ENCODE results near the gene PRPSAP1. TPM values are rescaled to one million over a fixed set of nuclear protein-coding genes. Genes with fewer than 3 reads are reported as not detected.
A peak's percentile ranks its signal among the peaks of the same experiment; 100 is the strongest.
"Not testable (repeated sequence)": the region's sequence is repeated elsewhere in the genome, so short reads cannot be mapped to it uniquely, and the experiment has no call there.

Gene PRPSAP1
- total RNA-seq, 1 experiment from 2014 or later, result 38.4 TPM

GRCh38 chr17:76268015-76268749 lies 85.5 kb downstream of the PRPSAP1 start:
- Histone ChIP-seq H3K27me3 (ENCODE audit: insufficient read depth, low read length) (no peaks in the 10 kb centered on the region), H3K4me1 (ENCODE audit: insufficient read depth, low read length) (peaks cover 5% of the 10 kb centered on the region), H3K23me2 (ENCODE audit: insufficient read length, low read depth, low read length, poor library complexity, severe bottlenecking) (peaks cover 4% of the 10 kb centered on the region), H4K91ac (ENCODE audit: insufficient read length, low read depth, low read length) (no peak overlapping the region), H4K5ac (ENCODE audit: insufficient read length, low read depth, low read length) (no peak overlapping the region), H3K27ac (ENCODE audit: insufficient read length, low read depth, low read length) (no peak overlapping the region), H4K8ac (replicated peaks; ENCODE audit: insufficient read length, low read depth, low read length) (no peak overlapping the region), H2BK120ac (ENCODE audit: low read depth, low read length, poor library complexity, severe bottlenecking) (no peak overlapping the region), H3K14ac (ENCODE audit: insufficient read depth, low read length) (no peak overlapping the region), H3K56ac (ENCODE audit: insufficient read length, low read depth, low read length) (no peak overlapping the region), H2BK5ac (ENCODE audit: insufficient read length, low read length) (no peak overlapping the region), H2AFZ (ENCODE audit: low read length) (no peak overlapping the region), H3K79me2 (ENCODE audit: insufficient read depth, low read length) (peaks cover 2% of the 10 kb centered on the region; the same call in 1 of the 2 replicates), H2AK5ac (ENCODE audit: insufficient read length, low read length) (no peak overlapping the region), H2BK12ac (ENCODE audit: insufficient read length, low read depth, low read length) (no peak overlapping the region), H3K4me2 (ENCODE audit: insufficient read depth, insufficient read length, low read length) (no peak overlapping the region), H3K9me3 (ENCODE audit: control insufficient read depth, low read depth, low read length) (no peaks in the 10 kb centered on the region), H3K23ac (ENCODE audit: insufficient read length, low read depth, low read length) (no peak overlapping the region), H2BK20ac (ENCODE audit: low read depth, low read length, poor library complexity, severe bottlenecking) (no peak overlapping the region), H2BK15ac (ENCODE audit: low read depth, low read length) (no peak overlapping the region), H3K79me1 (ENCODE audit: insufficient read depth, low read depth, low read length, poor library complexity, severe bottlenecking) (peaks cover 7% of the 10 kb centered on the region), H4K20me1 (ENCODE audit: control insufficient read depth, insufficient read depth, insufficient read length) (no peaks in the 10 kb centered on the region), H3K9ac (ENCODE audit: extremely low read depth, insufficient read length, low read length) (no peak overlapping the region), H3T11ph (ENCODE audit: low read length) (no peak overlapping the region), H3K4ac (ENCODE audit: low read depth, low read length) (no peak overlapping the region), H3K18ac (ENCODE audit: insufficient read length, low read depth, low read length) (no peak overlapping the region)
- no CpG with 5 or more reads among the region's 9 CpGs for WGBS (ENCODE audit: extremely low coverage, insufficient read length, low lambda C conversion rate)
- Mint-ChIP-seq H3K4me1 (peaks cover 35 to 54% of the 10 kb centered on the region in 2 experiments), H3K27ac (peak overlapping the region; percentile 44 to 88 (median 73); a peak in 4 of 7 replicates), H3K4me3 (peak overlapping the region; percentile 21 to 49; a peak in 3 of 5 replicates), H3K27me3 (ENCODE audit: low read depth) (no peaks in the 10 kb centered on the region), H3K9me3 (no peaks in the 10 kb centered on the region), H3K36me3 (ENCODE audit: insufficient read depth in 1 of 3, low read depth in 3 of 3) (peaks cover 2 to 15% (median 10%) of the 10 kb centered on the region in 3 experiments; a peak in 6 of 7 replicates)
- no peak for DNase-seq
- TF ChIP-seq, protein P1, sequence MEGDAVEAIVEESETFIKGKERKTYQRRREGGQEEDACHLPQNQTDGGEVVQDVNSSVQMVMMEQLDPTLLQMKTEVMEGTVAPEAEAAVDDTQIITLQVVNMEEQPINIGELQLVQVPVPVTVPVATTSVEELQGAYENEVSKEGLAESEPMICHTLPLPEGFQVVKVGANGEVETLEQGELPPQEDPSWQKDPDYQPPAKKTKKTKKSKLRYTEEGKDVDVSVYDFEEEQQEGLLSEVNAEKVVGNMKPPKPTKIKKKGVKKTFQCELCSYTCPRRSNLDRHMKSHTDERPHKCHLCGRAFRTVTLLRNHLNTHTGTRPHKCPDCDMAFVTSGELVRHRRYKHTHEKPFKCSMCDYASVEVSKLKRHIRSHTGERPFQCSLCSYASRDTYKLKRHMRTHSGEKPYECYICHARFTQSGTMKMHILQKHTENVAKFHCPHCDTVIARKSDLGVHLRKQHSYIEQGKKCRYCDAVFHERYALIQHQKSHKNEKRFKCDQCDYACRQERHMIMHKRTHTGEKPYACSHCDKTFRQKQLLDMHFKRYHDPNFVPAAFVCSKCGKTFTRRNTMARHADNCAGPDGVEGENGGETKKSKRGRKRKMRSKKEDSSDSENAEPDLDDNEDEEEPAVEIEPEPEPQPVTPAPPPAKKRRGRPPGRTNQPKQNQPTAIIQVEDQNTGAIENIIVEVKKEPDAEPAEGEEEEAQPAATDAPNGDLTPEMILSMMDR (conservative IDR thresholded peaks at IDR 0.05), result no peak

DNA sequence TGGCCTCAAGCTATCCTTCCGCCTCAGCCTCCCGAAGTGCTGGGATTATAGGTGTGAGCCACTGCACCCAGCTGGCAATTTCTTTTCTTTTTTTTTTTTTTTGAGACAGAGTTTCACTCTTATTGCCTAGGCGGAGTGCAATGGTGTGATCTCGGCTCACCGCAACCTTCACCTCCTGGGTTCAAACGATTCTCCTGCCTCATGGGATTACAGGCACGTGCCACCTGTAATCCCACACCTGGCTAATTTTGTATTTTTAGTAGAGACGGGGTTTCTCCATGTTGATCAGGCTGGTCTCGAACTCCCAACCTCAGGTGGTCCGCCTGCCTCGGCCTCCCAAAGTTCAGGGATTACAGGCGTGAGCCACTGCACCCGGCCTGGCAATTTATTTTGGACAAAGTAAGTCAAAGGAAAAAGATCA lies 86.1 kb downstream of the PRPSAP1 start:
- H3K18ac ChIP-seq (ENCODE audit: insufficient read length, low read depth, low read length); H3T11ph ChIP-seq (ENCODE audit: low read length); H3K4ac ChIP-seq (ENCODE audit: low read depth, low read length); H3K23ac ChIP-seq (ENCODE audit: insufficient read length, low read depth, low read length); H3K4me2 ChIP-seq (ENCODE audit: insufficient read depth, insufficient read length, low read length); H2AFZ ChIP-seq (ENCODE audit: low read length); H3K23me2 ChIP-seq (ENCODE audit: insufficient read length, low read depth, low read length, poor library complexity, severe bottlenecking); H3K9me3 ChIP-seq (ENCODE audit: control insufficient read depth, low read depth, low read length); H3K79me1 ChIP-seq (ENCODE audit: insufficient read depth, low read depth, low read length, poor library complexity, severe bottlenecking); H2BK120ac ChIP-seq (ENCODE audit: low read depth, low read length, poor library complexity, severe bottlenecking); H4K20me1 ChIP-seq (ENCODE audit: control insufficient read depth, insufficient read depth, insufficient read length); H2BK12ac ChIP-seq (ENCODE audit: insufficient read length, low read depth, low read length); H3K4me1 ChIP-seq (ENCODE audit: insufficient read depth, low read length); H2BK5ac ChIP-seq (ENCODE audit: insufficient read length, low read length); H2BK20ac ChIP-seq (ENCODE audit: low read depth, low read length, poor library complexity, severe bottlenecking); H3K79me2 ChIP-seq (ENCODE audit: insufficient read depth, low read length); DNase-seq; H2BK15ac ChIP-seq (ENCODE audit: low read depth, low read length); H4K5ac ChIP-seq (ENCODE audit: insufficient read length, low read depth, low read length); H3K27me3 Mint-ChIP-seq (ENCODE audit: low read depth); H3K9me3 Mint-ChIP-seq; H3K56ac ChIP-seq (ENCODE audit: insufficient read length, low read depth, low read length); H3K14ac ChIP-seq (ENCODE audit: insufficient read depth, low read length); H3K27me3 ChIP-seq (ENCODE audit: insufficient read depth, low read length); H3K27ac ChIP-seq (ENCODE audit: insufficient read length, low read depth, low read length); H4K91ac ChIP-seq (ENCODE audit: insufficient read length, low read depth, low read length); H4K8ac ChIP-seq (replicated peaks; ENCODE audit: insufficient read length, low read depth, low read length); H2AK5ac ChIP-seq (ENCODE audit: insufficient read length, low read length); H3K9ac ChIP-seq (ENCODE audit: extremely low read depth, insufficient read length, low read length): not testable (repeated sequence)
- Mint-ChIP-seq H3K27ac (peak overlapping the region; percentile 44 to 88 (median 73); a peak in 4 of 7 replicates), H3K4me1 (peaks cover 35 to 54% of the 10 kb centered on the region in 2 experiments), H3K4me3 (peak overlapping the region; percentile 21 to 49; a peak in 3 of 5 replicates), H3K36me3 (ENCODE audit: insufficient read depth in 1 of 3, low read depth in 3 of 3) (peaks cover 2 to 15% (median 10%) of the 10 kb centered on the region in 3 experiments; a peak in 6 of 7 replicates)
- no CpG with 5 or more reads among the region's 13 CpGs for WGBS (ENCODE audit: extremely low coverage, insufficient read length, low lambda C conversion rate)

Data from H9 (cell line).